Mesendoderm (in vitro differentiated cells): ENCODE results near the gene ABI3BP.
A peak's percentile ranks its signal among the peaks of the same experiment; 100 is the strongest.

ENCODE experiments used
- DNase-seq: peaks from one replicate; pipeline ENCODE4 v3.0.0; 2013
- H2AK5ac ChIP-seq: 2 replicates; pipeline ENCODE4 v1.6.1; 2013; ENCODE audit warnings: low read length, inconsistent platforms
- H2BK120ac ChIP-seq: 2 replicates; pipeline ENCODE4 v1.6.1; 2013; ENCODE audit warnings: low read depth, mild to moderate bottlenecking, low read length, moderate library complexity, mixed read lengths
- H2BK15ac ChIP-seq: replicated peaks from 2 replicates; pipeline ENCODE4 v1.6.1; 2013; ENCODE audit warnings: low read depth, mild to moderate bottlenecking, moderate library complexity
- H2BK5ac ChIP-seq: 2 replicates; pipeline ENCODE4 v1.6.1; 2013; ENCODE audit warnings: low read length, inconsistent platforms
- H3K18ac ChIP-seq: 2 replicates; pipeline ENCODE4 v1.6.1; 2013; ENCODE audit warnings: mild to moderate bottlenecking, low read length, mixed read lengths
- H3K23ac ChIP-seq: one replicate; pipeline ENCODE4 v1.6.1; 2013; ENCODE audit warnings: low read length
- H3K27ac ChIP-seq: 2 replicates; pipeline ENCODE4 v1.5.1; 2013; ENCODE audit warnings: low read depth, mild to moderate bottlenecking, inconsistent platforms, low read length, moderate library complexity
- H3K27me3 ChIP-seq: 2 replicates; pipeline ENCODE4 v1.6.1; 2013; ENCODE audit warnings: low read length, control low read depth, mild to moderate bottlenecking, inconsistent platforms; ENCODE audit not compliant: insufficient read depth, poor library complexity
- H3K36me3 ChIP-seq: 2 replicates; pipeline ENCODE4 v1.6.1; 2013; ENCODE audit warnings: low read length, inconsistent platforms; ENCODE audit not compliant: control insufficient read depth, insufficient read depth
- H3K4ac ChIP-seq: one replicate; pipeline ENCODE4 v1.6.1; 2013; ENCODE audit warnings: low read depth, mild to moderate bottlenecking, low read length, moderate library complexity
- H3K4me1 ChIP-seq: 2 replicates; pipeline ENCODE4 v1.6.1; 2013; ENCODE audit warnings: low read depth, low read length, inconsistent platforms; ENCODE audit not compliant: control insufficient read depth
- H3K4me2 ChIP-seq: 2 replicates; pipeline ENCODE4 v1.6.1; 2013; ENCODE audit warnings: low read length
- H3K4me3 ChIP-seq: 2 replicates; pipeline ENCODE4 v1.5.1; 2013; ENCODE audit warnings: mild to moderate bottlenecking, low read length
- H3K56ac ChIP-seq: one replicate; pipeline ENCODE4 v1.6.1; 2013; ENCODE audit warnings: low read length
- H3K79me1 ChIP-seq: 2 replicates; pipeline ENCODE4 v1.6.1; 2013; ENCODE audit warnings: low read length, inconsistent platforms
- H3K79me2 ChIP-seq: 2 replicates; pipeline ENCODE4 v1.6.1; 2013; ENCODE audit warnings: mild to moderate bottlenecking, low read length; ENCODE audit not compliant: control insufficient read depth, insufficient read depth
- H3K9ac ChIP-seq: 2 replicates; pipeline ENCODE4 v1.6.1; 2013; ENCODE audit warnings: low read length, inconsistent platforms
- H4K5ac ChIP-seq: one replicate; pipeline ENCODE4 v1.6.1; 2013; ENCODE audit warnings: low read length
- H4K8ac ChIP-seq: one replicate; pipeline ENCODE4 v1.6.1; 2013; ENCODE audit warnings: low read depth, mild to moderate bottlenecking, control low read depth, low read length, moderate library complexity
- WGBS: extraction: QIAGEN DNeasy Blood & Tissue Kit; methylation state at CpG from one replicate; pipeline ENCODE4 v1.1.7; 2013; ENCODE audit warnings: low lambda C conversion rate, missing lambda C conversion rate; ENCODE audit not compliant: insufficient coverage; ENCODE audit errors: extremely low coverage; 5-methylcytosine and 5-hydroxymethylcytosine counted together

The ABI3BP gene

DNA sequence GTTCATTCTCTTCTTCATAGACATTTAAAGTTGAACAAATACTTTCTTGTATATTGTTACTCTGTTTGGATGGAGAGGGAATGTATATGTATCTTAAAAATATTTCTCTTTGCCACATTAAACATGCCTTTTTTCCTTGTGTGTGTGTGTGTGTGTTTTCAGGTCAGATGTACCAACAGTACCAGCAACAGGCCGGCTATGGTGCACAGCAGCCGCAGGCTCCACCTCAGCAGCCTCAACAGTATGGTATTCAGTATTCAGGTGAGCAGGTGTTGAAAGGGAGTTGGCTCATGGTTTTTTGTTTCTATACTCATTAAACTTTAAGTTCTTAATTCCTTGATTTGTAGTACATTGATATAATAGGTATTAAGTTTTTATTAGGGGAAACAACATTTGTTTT lies 248.6 kb downstream of the ABI3BP start:
- Histone ChIP-seq H2BK5ac (no peak overlapping the region), H2BK120ac (no peak overlapping the region), H2AK5ac (no peak overlapping the region), H2BK15ac (no peak overlapping the region), H3K4me1 (no peaks in the 10 kb centered on the region), H3K4me3 (no peak overlapping the region), H3K23ac (no peak overlapping the region), H3K27me3 (no peaks in the 10 kb centered on the region), H4K5ac (no peak overlapping the region), H3K4ac (no peak overlapping the region), H3K18ac (no peak overlapping the region), H3K4me2 (no peak overlapping the region), H3K9ac (no peak overlapping the region), H4K8ac (no peak overlapping the region), H3K79me1 (no peaks in the 10 kb centered on the region), H3K36me3 (peaks cover 1% of the 10 kb centered on the region), H3K27ac (no peak overlapping the region), H3K56ac (no peak overlapping the region), H3K79me2 (no peaks in the 10 kb centered on the region)
- DNase-seq: no peak
- WGBS: no CpG with 5 or more reads among the region's 2 CpGs

DNA sequence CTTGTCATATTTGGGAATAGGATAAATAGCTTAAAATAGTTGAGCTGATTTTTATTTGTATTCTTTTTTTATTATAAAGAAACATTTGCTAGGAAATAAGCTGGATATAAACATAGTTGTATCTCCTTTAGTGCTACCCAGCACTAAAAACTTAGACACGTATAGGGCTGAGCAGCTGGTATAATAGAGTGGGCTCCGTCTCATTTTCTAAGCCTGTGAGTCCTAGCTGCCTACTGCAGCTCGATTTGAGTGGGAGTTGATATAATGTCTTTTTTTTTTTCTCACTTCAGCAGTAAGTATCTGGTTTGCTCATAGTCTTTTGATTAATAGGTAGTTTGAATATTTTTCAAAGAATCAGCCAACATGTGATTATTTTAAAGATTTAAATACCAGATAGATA lies 249.7 kb downstream of the ABI3BP start:
- no peak overlapping the region for H3K4ac ChIP-seq
- no peak overlapping the region for H2AK5ac ChIP-seq
- H3K4me3 ChIP-seq: no peak overlapping the region
- no peak overlapping the region for H3K4me2 ChIP-seq
- no peaks in the 10 kb centered on the region for H3K27me3 ChIP-seq
- H3K27ac ChIP-seq: no peak overlapping the region
- H2BK15ac ChIP-seq: no peak overlapping the region
- no CpG with 5 or more reads among the region's 3 CpGs for WGBS
- no peaks in the 10 kb centered on the region for H3K79me1 ChIP-seq
- DNase-seq: no peak
- no peak overlapping the region for H2BK120ac ChIP-seq
- no peak overlapping the region for H3K18ac ChIP-seq
- no peak overlapping the region for H3K23ac ChIP-seq
- H3K36me3 ChIP-seq: peaks cover 1% of the 10 kb centered on the region
- H4K5ac ChIP-seq: no peak overlapping the region
- H3K9ac ChIP-seq: no peak overlapping the region
- H3K4me1 ChIP-seq: no peaks in the 10 kb centered on the region
- no peak overlapping the region for H2BK5ac ChIP-seq
- H3K79me2 ChIP-seq: no peaks in the 10 kb centered on the region
- H3K56ac ChIP-seq: no peak overlapping the region
- no peak overlapping the region for H4K8ac ChIP-seq

DNA sequence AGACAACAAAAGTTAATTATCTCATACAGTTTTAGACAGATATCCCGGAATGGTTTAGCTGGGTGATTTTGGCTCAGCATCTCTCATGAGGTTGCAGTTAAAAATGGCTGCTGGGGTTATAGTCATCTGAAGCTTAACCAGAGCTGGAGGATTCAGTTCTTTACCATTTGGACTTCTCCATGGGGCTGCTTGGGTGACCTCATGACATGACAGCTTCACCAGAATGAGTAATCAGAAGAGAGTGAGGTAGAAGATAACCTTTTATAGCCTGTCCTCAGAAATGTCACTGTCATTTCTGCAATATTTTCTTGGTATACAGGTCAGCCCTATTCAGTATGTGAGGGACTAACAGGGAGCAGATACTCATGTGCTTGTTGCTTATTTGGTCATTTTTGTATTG lies 253.0 kb downstream of the ABI3BP start:
- peaks cover 1% of the 10 kb centered on the region for H3K4me1 ChIP-seq
- no peak overlapping the region for H2BK120ac ChIP-seq
- H3K79me1 ChIP-seq: peaks cover 2% of the 10 kb centered on the region
- H2BK15ac ChIP-seq: no peak overlapping the region
- H3K56ac ChIP-seq: no peak overlapping the region
- no peaks in the 10 kb centered on the region for H3K27me3 ChIP-seq
- no peak overlapping the region for H4K8ac ChIP-seq
- no peak overlapping the region for H3K18ac ChIP-seq
- no peaks in the 10 kb centered on the region for H3K79me2 ChIP-seq
- no peaks in the 10 kb centered on the region for H3K36me3 ChIP-seq
- no peak overlapping the region for H3K4ac ChIP-seq
- H3K23ac ChIP-seq: no peak overlapping the region
- H2BK5ac ChIP-seq: no peak overlapping the region
- no CpG with 5 or more reads among the region's 1 CpG for WGBS
- no peak overlapping the region for H2AK5ac ChIP-seq
- H4K5ac ChIP-seq: no peak overlapping the region
- H3K27ac ChIP-seq: no peak overlapping the region
- H3K9ac ChIP-seq: no peak overlapping the region
- H3K4me2 ChIP-seq: no peak overlapping the region
- no peak overlapping the region for H3K4me3 ChIP-seq
- DNase-seq: no peak

DNA sequence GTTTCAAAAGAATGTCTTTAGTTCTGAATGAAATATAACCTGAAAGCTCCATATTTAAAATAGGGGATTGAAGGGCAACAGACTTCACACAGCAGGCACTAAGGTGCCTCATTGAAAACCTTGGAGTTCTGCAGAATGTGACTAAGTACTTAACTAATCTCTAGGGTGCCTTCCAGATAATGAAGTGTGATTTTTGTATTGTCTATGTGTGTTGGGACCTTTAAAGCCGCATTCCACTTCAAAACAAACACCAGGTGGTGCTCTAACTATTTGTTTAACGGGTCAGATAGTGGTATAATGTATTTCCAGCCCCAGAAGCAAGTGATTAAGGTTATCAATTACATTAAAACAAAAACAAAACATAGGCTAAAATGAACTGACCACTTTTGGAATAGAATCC lies 255.9 kb downstream of the ABI3BP start:
- no peak overlapping the region for H2BK5ac ChIP-seq
- DNase-seq: peak; percentile 96
- H3K18ac ChIP-seq: no peak overlapping the region
- no peak overlapping the region for H2AK5ac ChIP-seq
- WGBS: no CpG with 5 or more reads among the region's 2 CpGs
- H2BK15ac ChIP-seq: no peak overlapping the region
- no peaks in the 10 kb centered on the region for H3K27me3 ChIP-seq
- H3K79me2 ChIP-seq: no peaks in the 10 kb centered on the region
- H4K5ac ChIP-seq: no peak overlapping the region
- H3K36me3 ChIP-seq: no peaks in the 10 kb centered on the region
- H2BK120ac ChIP-seq: no peak overlapping the region
- H4K8ac ChIP-seq: no peak overlapping the region
- no peak overlapping the region for H3K4ac ChIP-seq
- H3K27ac ChIP-seq: no peak overlapping the region
- H3K56ac ChIP-seq: no peak overlapping the region
- H3K4me1 ChIP-seq: peaks cover 1% of the 10 kb centered on the region
- H3K4me3 ChIP-seq: no peak overlapping the region
- H3K9ac ChIP-seq: no peak overlapping the region
- no peak overlapping the region for H3K23ac ChIP-seq
- peaks cover 2% of the 10 kb centered on the region for H3K79me1 ChIP-seq
- no peak overlapping the region for H3K4me2 ChIP-seq

DNA sequence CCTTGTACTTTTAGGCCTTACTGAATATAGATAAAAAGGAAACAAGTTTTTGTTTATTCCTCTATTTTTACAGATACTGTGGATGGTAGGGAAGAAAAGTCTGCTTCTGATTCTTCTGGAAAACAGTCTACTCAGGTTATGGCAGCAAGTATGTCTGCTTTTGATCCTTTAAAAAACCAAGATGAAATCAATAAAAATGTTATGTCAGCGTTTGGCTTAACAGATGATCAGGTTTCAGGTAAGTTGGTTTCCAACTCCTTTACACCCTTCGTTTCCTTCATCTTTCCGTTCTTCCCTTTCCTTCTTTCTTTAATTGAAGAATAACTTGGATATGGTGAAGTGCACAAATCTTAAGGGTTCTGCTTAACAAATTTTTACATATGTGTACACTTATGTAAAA lies 260.8 kb downstream of the ABI3BP start:
- Histone ChIP-seq H2AK5ac (no peak overlapping the region), H3K4me1 (peaks cover 1% of the 10 kb centered on the region), H3K23ac (no peak overlapping the region), H3K56ac (no peak overlapping the region), H3K4me2 (no peak overlapping the region), H3K27ac (no peak overlapping the region), H4K8ac (no peak overlapping the region), H4K5ac (no peak overlapping the region), H2BK120ac (no peak overlapping the region), H3K9ac (no peak overlapping the region), H2BK15ac (no peak overlapping the region), H3K79me2 (peaks cover 2% of the 10 kb centered on the region), H3K79me1 (no peaks in the 10 kb centered on the region), H3K36me3 (no peaks in the 10 kb centered on the region), H3K27me3 (no peaks in the 10 kb centered on the region), H3K4me3 (no peak overlapping the region), H2BK5ac (no peak overlapping the region), H3K4ac (no peak overlapping the region), H3K18ac (no peak overlapping the region)
- WGBS: no CpG with 5 or more reads among the region's 3 CpGs
- no peak for DNase-seq

DNA sequence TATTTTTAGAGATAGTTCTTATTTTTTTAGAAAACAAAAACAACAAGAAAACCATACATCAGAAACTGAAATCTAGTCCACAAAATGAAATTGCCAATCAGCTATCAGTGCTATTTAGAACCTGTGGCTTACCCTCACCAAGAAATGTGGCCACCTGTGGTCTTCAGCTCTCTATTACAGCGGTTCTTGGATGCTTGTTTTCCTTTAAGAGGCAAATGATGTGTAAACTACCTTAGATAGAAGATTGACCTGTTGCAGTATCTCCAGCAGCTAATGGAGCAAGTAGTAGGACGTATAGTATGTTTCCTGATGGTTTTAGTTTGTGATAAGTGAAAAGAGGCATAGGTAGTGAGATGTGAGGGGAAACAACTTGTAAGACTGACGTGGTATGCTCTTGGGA lies 262.7 kb downstream of the ABI3BP start:
- no peak overlapping the region for H2BK15ac ChIP-seq
- H3K4ac ChIP-seq: no peak overlapping the region
- no peak overlapping the region for H2AK5ac ChIP-seq
- H3K27ac ChIP-seq: no peak overlapping the region
- H3K4me1 ChIP-seq: peaks cover 5% of the 10 kb centered on the region
- 100% methylated on average over 1 of the region's 3 CpGs for WGBS
- no peak overlapping the region for H3K9ac ChIP-seq
- H3K4me2 ChIP-seq: no peak overlapping the region
- H3K79me1 ChIP-seq: no peaks in the 10 kb centered on the region
- H4K5ac ChIP-seq: no peak overlapping the region
- no peak overlapping the region for H4K8ac ChIP-seq
- no peak overlapping the region for H3K23ac ChIP-seq
- DNase-seq: peak; percentile 73
- peaks cover 2% of the 10 kb centered on the region for H3K79me2 ChIP-seq
- H3K36me3 ChIP-seq: no peaks in the 10 kb centered on the region
- no peak overlapping the region for H3K56ac ChIP-seq
- no peak overlapping the region for H3K18ac ChIP-seq
- H2BK120ac ChIP-seq: no peak overlapping the region
- no peak overlapping the region for H2BK5ac ChIP-seq
- H3K27me3 ChIP-seq: no peaks in the 10 kb centered on the region
- no peak overlapping the region for H3K4me3 ChIP-seq
